Measurements from ENCODE around the gene CALD1.

CALD1 gene

GRCh38 chr7:134859783-134860182 lies 80.3 kb downstream of the CALD1 start:
- ATAC-seq: no peak

GRCh38 chr7:134865001-134865845 lies 85.8 kb downstream of the CALD1 start:
- H3K27ac Mint-ChIP-seq: peak overlapping the region; percentile 8
- DNase-seq: peak; percentile 22
- H3K4me1 Mint-ChIP-seq: peaks cover 15% of the 10 kb centered on the region
- no peaks in the 10 kb centered on the region for H3K27me3 Mint-ChIP-seq
- no peaks in the 10 kb centered on the region for H3K36me3 Mint-ChIP-seq (ENCODE audit: low read depth)
- ATAC-seq: peak; percentile 90
- H3K4me3 Mint-ChIP-seq: peak overlapping the region; percentile 56
- no peaks in the 10 kb centered on the region for H3K9me3 Mint-ChIP-seq

More at GRCh38 chr7:134859783-134860182, 80.3 kb downstream of the CALD1 start:
- Mint-ChIP-seq H3K4me3 (no peak overlapping the region), H3K9me3 (peaks cover 4% of the 10 kb centered on the region), H3K27ac (no peak overlapping the region), H3K4me1 (peaks cover 22% of the 10 kb centered on the region), H3K36me3 (ENCODE audit: low read depth) (no peaks in the 10 kb centered on the region), H3K27me3 (no peaks in the 10 kb centered on the region)
- DNase-seq: no peak

GRCh38 chr7:134866617-134867016 lies 87.2 kb downstream of the CALD1 start:
- H3K9me3 Mint-ChIP-seq: no peaks in the 10 kb centered on the region
- H3K36me3 Mint-ChIP-seq (ENCODE audit: low read depth): no peaks in the 10 kb centered on the region
- no peak for ATAC-seq
- no peak overlapping the region for H3K27ac Mint-ChIP-seq
- DNase-seq: no peak
- H3K4me3 Mint-ChIP-seq: no peak overlapping the region
- no peaks in the 10 kb centered on the region for H3K27me3 Mint-ChIP-seq
- peaks cover 15% of the 10 kb centered on the region for H3K4me1 Mint-ChIP-seq

- Mint-ChIP-seq H3K27ac (no peak overlapping the region), H3K9me3 (no peaks in the 10 kb centered on the region), H3K27me3 (peaks cover 4% of the 10 kb centered on the region), H3K36me3 (ENCODE audit: low read depth) (no peaks in the 10 kb centered on the region), H3K4me3 (no peak overlapping the region), H3K4me1 (peaks cover 9% of the 10 kb centered on the region)
- ATAC-seq (no peak), DNase-seq (no peak)
Measured at GRCh38 chr7:134870156-134870555, 90.7 kb downstream of the CALD1 start.

GRCh38 chr7:134870781-134871180 lies 91.3 kb downstream of the CALD1 start:
- DNase-seq: no peak
- H3K9me3 Mint-ChIP-seq: no peaks in the 10 kb centered on the region
- peaks cover 2% of the 10 kb centered on the region for H3K4me1 Mint-ChIP-seq
- peaks cover 4% of the 10 kb centered on the region for H3K27me3 Mint-ChIP-seq
- H3K36me3 Mint-ChIP-seq (ENCODE audit: low read depth): no peaks in the 10 kb centered on the region
- H3K4me3 Mint-ChIP-seq: no peak overlapping the region
- no peak overlapping the region for H3K27ac Mint-ChIP-seq
- ATAC-seq: no peak

GRCh38 chr7:134873253-134873652 lies 93.8 kb downstream of the CALD1 start:
- Mint-ChIP-seq H3K27ac (no peak overlapping the region), H3K36me3 (ENCODE audit: low read depth) (no peaks in the 10 kb centered on the region), H3K27me3 (peaks cover 6% of the 10 kb centered on the region), H3K4me1 (no peaks in the 10 kb centered on the region), H3K4me3 (no peak overlapping the region), H3K9me3 (no peaks in the 10 kb centered on the region)
- no peak for DNase-seq
- ATAC-seq: no peak

- no peaks in the 10 kb centered on the region for H3K9me3 Mint-ChIP-seq
- DNase-seq (no peak), ATAC-seq (no peak)
- H3K27ac Mint-ChIP-seq: no peak overlapping the region
- no peak overlapping the region for H3K4me3 Mint-ChIP-seq
- no peaks in the 10 kb centered on the region for H3K4me1 Mint-ChIP-seq
- H3K27me3 Mint-ChIP-seq: peaks cover 6% of the 10 kb centered on the region
- no peaks in the 10 kb centered on the region for H3K36me3 Mint-ChIP-seq (ENCODE audit: low read depth)
Measured at GRCh38 chr7:134874407-134874806, 95.0 kb downstream of the CALD1 start.

- no peak overlapping the region for H3K4me3 Mint-ChIP-seq
- no peaks in the 10 kb centered on the region for H3K36me3 Mint-ChIP-seq (ENCODE audit: low read depth)
- H3K27ac Mint-ChIP-seq: no peak overlapping the region
- ATAC-seq (no peak), DNase-seq (no peak)
- H3K4me1 Mint-ChIP-seq: no peaks in the 10 kb centered on the region
- H3K27me3 Mint-ChIP-seq: peaks cover 6% of the 10 kb centered on the region
- H3K9me3 Mint-ChIP-seq: no peaks in the 10 kb centered on the region
Measured at GRCh38 chr7:134875867-134876266, 96.4 kb downstream of the CALD1 start.

- Mint-ChIP-seq H3K27me3 (peaks cover 3% of the 10 kb centered on the region), H3K9me3 (no peaks in the 10 kb centered on the region), H3K4me1 (no peaks in the 10 kb centered on the region), H3K4me3 (no peak overlapping the region), H3K27ac (no peak overlapping the region), H3K36me3 (ENCODE audit: low read depth) (no peaks in the 10 kb centered on the region)
- ATAC-seq (no peak), DNase-seq (no peak)
Measured at GRCh38 chr7:134878746-134879357, 99.4 kb downstream of the CALD1 start.

GRCh38 chr7:134879815-134880475 lies 100.5 kb downstream of the CALD1 start:
- no peaks in the 10 kb centered on the region for H3K4me1 Mint-ChIP-seq
- DNase-seq (no peak), ATAC-seq (no peak)
- H3K27me3 Mint-ChIP-seq: peaks cover 2% of the 10 kb centered on the region
- no peaks in the 10 kb centered on the region for H3K9me3 Mint-ChIP-seq
- H3K27ac Mint-ChIP-seq: no peak overlapping the region
- H3K36me3 Mint-ChIP-seq (ENCODE audit: low read depth): no peaks in the 10 kb centered on the region
- no peak overlapping the region for H3K4me3 Mint-ChIP-seq

- ATAC-seq (no peak), DNase-seq (no peak)
- H3K4me3 Mint-ChIP-seq: no peak overlapping the region
- H3K9me3 Mint-ChIP-seq: no peaks in the 10 kb centered on the region
- H3K36me3 Mint-ChIP-seq (ENCODE audit: low read depth): no peaks in the 10 kb centered on the region
- H3K27me3 Mint-ChIP-seq: no peaks in the 10 kb centered on the region
- no peak overlapping the region for H3K27ac Mint-ChIP-seq
- peaks cover 16% of the 10 kb centered on the region for H3K4me1 Mint-ChIP-seq
Measured at GRCh38 chr7:134882481-134882880, 103.0 kb downstream of the CALD1 start.

GRCh38 chr7:134885967-134886352 lies 106.5 kb downstream of the CALD1 start:
- Mint-ChIP-seq H3K9me3 (no peaks in the 10 kb centered on the region), H3K27ac (no peak overlapping the region), H3K4me1 (peaks cover 16% of the 10 kb centered on the region), H3K27me3 (peaks cover under 1% of the 10 kb centered on the region), H3K4me3 (no peak overlapping the region), H3K36me3 (ENCODE audit: low read depth) (no peaks in the 10 kb centered on the region)
- ATAC-seq (no peak), DNase-seq (no peak)

GRCh38 chr7:134886353-134887057 lies 107.1 kb downstream of the CALD1 start:
- Mint-ChIP-seq H3K4me1 (peaks cover 19% of the 10 kb centered on the region), H3K27ac (no peak overlapping the region), H3K9me3 (no peaks in the 10 kb centered on the region), H3K27me3 (peaks cover 4% of the 10 kb centered on the region), H3K36me3 (ENCODE audit: low read depth) (no peaks in the 10 kb centered on the region), H3K4me3 (no peak overlapping the region)
- DNase-seq (no peak), ATAC-seq (no peak)

GRCh38 chr7:134887523-134887922 lies 108.1 kb downstream of the CALD1 start:
- Mint-ChIP-seq H3K4me1 (peaks cover 19% of the 10 kb centered on the region), H3K9me3 (no peaks in the 10 kb centered on the region), H3K27ac (no peak overlapping the region), H3K27me3 (peaks cover 4% of the 10 kb centered on the region), H3K4me3 (no peak overlapping the region), H3K36me3 (ENCODE audit: low read depth) (no peaks in the 10 kb centered on the region)
- DNase-seq: no peak
- no peak for ATAC-seq

All from activated naive CD8-positive, alpha-beta T cell treated with anti-CD3 and anti-CD28 coated beads, Interleukin-2, amount 50 U/mL, for 24 hours (primary cell).